Liver (tissue), 9 donors: ENCODE measurements around the gene VOPP1. TPM values are rescaled to one million over a fixed set of nuclear protein-coding genes. Genes with fewer than 3 reads are reported as not detected.
"Not testable (repeated sequence)": the region's sequence is repeated elsewhere in the genome, so short reads cannot be mapped to it uniquely, and the experiment has no call there.

Experiments used
- DNase-seq: peaks from one replicate; pipeline ENCODE4 v3.0.0-alpha.2; 2017; ENCODE audit warnings: low spot score
- H3K27ac ChIP-seq, 2 donors: one replicate each; pipeline ENCODE4 v1.7.0; 2013; ENCODE audit warnings: inconsistent platforms in 2 of 2, low read length in 2 of 2, control low read depth in 1 of 2, low read depth in 1 of 2, mild to moderate bottlenecking in 1 of 2
- H3K27me3 ChIP-seq, 4 donors: one replicate each; pipeline versions ENCODE4 v1.6.1 to v1.7.0; 2013; ENCODE audit warnings: low read length in 3 of 4, inconsistent platforms in 1 of 4, mild to moderate bottlenecking in 1 of 4, moderate library complexity in 1 of 4; ENCODE audit not compliant: control insufficient read depth in 4 of 4, insufficient read depth in 4 of 4
- H3K36me3 ChIP-seq, 4 donors: one replicate each; pipeline versions ENCODE4 v1.6.1 to v1.7.0; 2013; ENCODE audit warnings: low read length in 3 of 4, mild to moderate bottlenecking in 3 of 4, low read depth in 1 of 4, moderate library complexity in 1 of 4; ENCODE audit not compliant: control insufficient read depth in 4 of 4, insufficient read depth in 3 of 4
- H3K4me1 ChIP-seq, 4 donors: one replicate each; pipeline versions ENCODE4 v1.6.1 to v1.7.0; 2013; ENCODE audit warnings: low read length in 3 of 4, mild to moderate bottlenecking in 3 of 4, moderate library complexity in 1 of 4; ENCODE audit not compliant: control insufficient read depth in 4 of 4, insufficient read depth in 4 of 4
- H3K4me3 ChIP-seq, 3 donors: one replicate each; pipeline versions ENCODE4 v1.6.1 to v1.7.0; 2013; ENCODE audit warnings: low read length in 3 of 3, control low read depth in 1 of 3, low read depth in 1 of 3, mild to moderate bottlenecking in 1 of 3
- H3K9ac ChIP-seq, 2 donors: one replicate each; pipeline ENCODE4 v1.7.0; 2013; ENCODE audit warnings: low read length in 2 of 2, mild to moderate bottlenecking in 2 of 2, moderate library complexity in 2 of 2, control low read depth in 1 of 2, low read depth in 1 of 2
- H3K9me3 ChIP-seq, 4 donors: one replicate each; pipeline versions ENCODE4 v1.6.1 to v1.7.0; 2013; ENCODE audit warnings: low read length in 3 of 4; ENCODE audit not compliant: control insufficient read depth in 4 of 4
- ATF3 ChIP-seq: IDR thresholded peaks from 2 replicates; pipeline ENCODE4 v1.6.1; 2016; ENCODE audit warnings: antibody characterized with exemption
- EGR1 ChIP-seq, 2 donors: IDR thresholded peaks; 2 replicates each; pipeline ENCODE4 v1.6.1; 2016 to 2018; ENCODE audit warnings: antibody characterized with exemption in 2 of 2, low read depth in 2 of 2
- FOXA1 ChIP-seq: IDR thresholded peaks from 2 replicates; pipeline ENCODE4 v1.6.1; 2016; ENCODE audit warnings: antibody characterized with exemption
- GABPA ChIP-seq, 2 donors: IDR thresholded peaks in 1 of 2; conservative IDR thresholded peaks in 1 of 2; 2 replicates each; pipeline ENCODE4 v1.6.1; 2016; ENCODE audit warnings: antibody characterized with exemption in 2 of 2, mild to moderate bottlenecking in 1 of 2, moderate library complexity in 1 of 2
- HNF4A ChIP-seq, 2 donors: conservative IDR thresholded peaks; 2 replicates each; pipeline ENCODE4 v1.6.1; 2016; ENCODE audit warnings: antibody characterized with exemption in 2 of 2, mild to moderate bottlenecking in 2 of 2
- HNF4G ChIP-seq: IDR thresholded peaks from 2 replicates; pipeline ENCODE4 v1.6.1; 2016; ENCODE audit warnings: antibody characterized with exemption
- JUND ChIP-seq, 2 donors: IDR thresholded peaks; 2 replicates each; pipeline ENCODE4 v1.6.1; 2016; ENCODE audit warnings: antibody characterized with exemption in 2 of 2
- NR2F2 ChIP-seq: IDR thresholded peaks from 2 replicates; pipeline ENCODE4 v1.6.1; 2016; ENCODE audit warnings: antibody characterized with exemption
- RAD21 ChIP-seq, 2 donors: IDR thresholded peaks; 2 replicates each; pipeline ENCODE4 v1.6.1; 2016; ENCODE audit warnings: antibody characterized with exemption in 2 of 2, mild to moderate bottlenecking in 2 of 2
- REST ChIP-seq: IDR thresholded peaks from 2 replicates; pipeline ENCODE4 v1.6.1; 2016; ENCODE audit warnings: antibody characterized with exemption, mild to moderate bottlenecking
- SP1 ChIP-seq: IDR thresholded peaks from 2 replicates; pipeline ENCODE4 v1.6.1; 2018; ENCODE audit warnings: antibody characterized with exemption, mild to moderate bottlenecking
- TAF1 ChIP-seq: conservative IDR thresholded peaks from 2 replicates; pipeline ENCODE4 v1.6.1; 2016; ENCODE audit warnings: antibody characterized with exemption, mild to moderate bottlenecking
- YY1 ChIP-seq: IDR thresholded peaks from 2 replicates; pipeline ENCODE4 v1.6.1; 2016; ENCODE audit warnings: antibody characterized with exemption, mild to moderate bottlenecking
- WGBS: extraction: QIAGEN DNeasy Blood & Tissue Kit; methylation state at CpG from one replicate; pipeline ENCODE4 v1.1.7; 2013; 5-methylcytosine and 5-hydroxymethylcytosine counted together
- polyA plus RNA-seq, 2 donors: library from polyadenylated mRNA; stranded (reverse) in 1 of 2; unstranded in 1 of 2; fragments of 200-250 nt in 1 of 2; fragments of >200 nt in 1 of 2; fragmentation: Nextera tagmentation in 1 of 2; extraction: Ambion mirVana in 1 of 2; gene quantifications; one replicate each; pipeline versions ENCODE4 v1.2.1 to v1.2.3, GENCODE V29; 2013 to 2015
- total RNA-seq, 2 donors: library from RNA; depleted of rRNA; stranded (reverse); fragments of >200 nt; gene quantifications; one replicate each; pipeline ENCODE4 v1.2.3, GENCODE V29; 2014
- TF ChIP-seq, protein P1 (sequence below): fragments of 150-350 bp; IDR thresholded peaks from 2 replicates; pipeline ENCODE4 v1.5.1; 2017; ENCODE audit warnings: improper control_type of control experiment, low read depth, low read length; ENCODE audit not compliant: missing input control
- TF ChIP-seq, protein P2 (sequence below): IDR thresholded peaks from 2 replicates; pipeline ENCODE4 v1.6.1; 2016; ENCODE audit warnings: antibody characterized with exemption
- donor health status: healthy.
- donor health status: healthy.
- donor health status: healthy.
- donor health status: healthy.
- donor health status: healthy.

VOPP1 gene
- total and polyA plus RNA-seq, 4 donors, result 11.5 to 23.8 (median 21.7) TPM

GRCh38 chr7:55471594-55471993 is 100.7 kb downstream of the VOPP1 start:
- 97% methylated on average over 4 of the region's 9 CpGs for WGBS
- H3K4me3 ChIP-seq, H3K9me3 ChIP-seq, H3K4me1 ChIP-seq, H3K36me3 ChIP-seq, H3K9ac ChIP-seq, DNase-seq, H3K27ac ChIP-seq, H3K27me3 ChIP-seq: not testable (repeated sequence)

GRCh38 chr7:55470261-55470660 is 102.0 kb downstream of the VOPP1 start:
- no peak for TF ChIP-seq NR2F2
- no peak for TF ChIP-seq REST
- TF ChIP-seq RAD21 (IDR thresholded peaks at IDR 0.05), result no peak
- no peak for TF ChIP-seq YY1
- no peak for TF ChIP-seq HNF4A (conservative IDR thresholded peaks at IDR 0.05)
- TF ChIP-seq JUND (IDR thresholded peaks at IDR 0.05), result no peak
- TF ChIP-seq GABPA (IDR thresholded peaks at IDR 0.05 in 1 of 2, conservative IDR thresholded peaks at IDR 0.05 in 1 of 2), result no peak
- TF ChIP-seq TAF1, result no peak
- TF ChIP-seq FOXA1, result no peak
- TF ChIP-seq, protein P1, sequence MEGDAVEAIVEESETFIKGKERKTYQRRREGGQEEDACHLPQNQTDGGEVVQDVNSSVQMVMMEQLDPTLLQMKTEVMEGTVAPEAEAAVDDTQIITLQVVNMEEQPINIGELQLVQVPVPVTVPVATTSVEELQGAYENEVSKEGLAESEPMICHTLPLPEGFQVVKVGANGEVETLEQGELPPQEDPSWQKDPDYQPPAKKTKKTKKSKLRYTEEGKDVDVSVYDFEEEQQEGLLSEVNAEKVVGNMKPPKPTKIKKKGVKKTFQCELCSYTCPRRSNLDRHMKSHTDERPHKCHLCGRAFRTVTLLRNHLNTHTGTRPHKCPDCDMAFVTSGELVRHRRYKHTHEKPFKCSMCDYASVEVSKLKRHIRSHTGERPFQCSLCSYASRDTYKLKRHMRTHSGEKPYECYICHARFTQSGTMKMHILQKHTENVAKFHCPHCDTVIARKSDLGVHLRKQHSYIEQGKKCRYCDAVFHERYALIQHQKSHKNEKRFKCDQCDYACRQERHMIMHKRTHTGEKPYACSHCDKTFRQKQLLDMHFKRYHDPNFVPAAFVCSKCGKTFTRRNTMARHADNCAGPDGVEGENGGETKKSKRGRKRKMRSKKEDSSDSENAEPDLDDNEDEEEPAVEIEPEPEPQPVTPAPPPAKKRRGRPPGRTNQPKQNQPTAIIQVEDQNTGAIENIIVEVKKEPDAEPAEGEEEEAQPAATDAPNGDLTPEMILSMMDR, result no peak
- no peak for TF ChIP-seq SP1
- TF ChIP-seq, protein P2, sequence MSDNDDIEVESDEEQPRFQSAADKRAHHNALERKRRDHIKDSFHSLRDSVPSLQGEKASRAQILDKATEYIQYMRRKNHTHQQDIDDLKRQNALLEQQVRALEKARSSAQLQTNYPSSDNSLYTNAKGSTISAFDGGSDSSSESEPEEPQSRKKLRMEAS, result no peak
- no peak for TF ChIP-seq ATF3
- TF ChIP-seq HNF4G, result no peak
- TF ChIP-seq EGR1 (IDR thresholded peaks at IDR 0.05; ENCODE audit: low read depth in 2 of 2), result no peak
- H3K9me3 ChIP-seq, result no peaks in the 10 kb centered on the region
- peaks cover 0 to 6% (median 2%) of the 10 kb centered on the region in 4 donors for H3K36me3 ChIP-seq
- WGBS, result 93% methylated on average over 2 of the region's 2 CpGs
- no peaks in the 10 kb centered on the region for H3K4me1 ChIP-seq
- no peak overlapping the region for H3K4me3 ChIP-seq
- no peak overlapping the region for H3K9ac ChIP-seq
- H3K27ac ChIP-seq, result no peak overlapping the region
- H3K27me3 ChIP-seq, result no peaks in the 10 kb centered on the region
- no peak for DNase-seq
